Fibroblast of gingiva (primary cell): ENCODE measurements around the gene DMRT2.

ENCODE experiments used
- DNase-seq: peaks from one replicate; pipeline ENCODE4 v3.0.0-alpha.2; 2011; ENCODE audit warnings: low read depth

The DMRT2 gene

DNA sequence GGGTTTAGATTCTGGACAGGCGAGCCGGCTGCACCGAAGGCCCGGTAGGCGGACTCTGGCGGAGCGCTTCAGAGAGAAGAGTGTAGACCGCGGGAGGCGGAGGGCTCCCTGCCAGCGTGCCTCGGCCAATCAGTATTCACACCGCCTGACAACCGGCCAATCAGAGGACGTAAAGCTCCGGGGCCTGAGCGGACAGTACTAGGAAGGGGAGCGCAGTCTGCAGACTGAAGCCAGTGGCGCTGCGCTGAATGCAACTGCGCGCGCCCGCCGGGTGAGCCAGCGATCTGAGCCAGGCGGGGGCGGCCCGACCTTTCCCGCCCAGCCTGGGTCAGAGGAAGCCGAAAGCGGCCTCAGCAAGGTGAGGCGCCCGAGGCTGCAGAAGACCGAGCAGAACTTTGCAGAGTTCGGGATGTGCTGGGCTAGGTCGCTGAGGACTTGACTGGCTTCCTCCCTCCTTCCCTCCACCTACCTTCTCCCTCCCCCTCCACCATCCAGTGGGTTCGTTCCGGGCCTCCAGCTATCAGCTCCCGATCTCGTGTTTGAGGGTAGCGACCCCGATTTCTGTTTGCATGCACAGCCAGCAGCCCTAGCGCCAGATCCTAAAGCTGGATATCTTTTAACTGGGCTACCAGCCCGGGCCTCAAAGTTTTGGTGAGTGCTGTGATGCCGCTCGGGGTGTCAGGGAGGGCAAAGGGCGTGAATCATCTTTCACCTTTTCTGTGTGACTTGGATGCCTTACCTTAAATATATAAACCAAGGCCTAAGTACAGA, at the start of gene DMRT2:
TSS of gene DMRT2 (plus strand) at position 233 of the 771 bp plus-strand sequence. CDS start 1,257 bp downstream, outside the sequence.
- DNase-seq = peak; percentile 45

DNA sequence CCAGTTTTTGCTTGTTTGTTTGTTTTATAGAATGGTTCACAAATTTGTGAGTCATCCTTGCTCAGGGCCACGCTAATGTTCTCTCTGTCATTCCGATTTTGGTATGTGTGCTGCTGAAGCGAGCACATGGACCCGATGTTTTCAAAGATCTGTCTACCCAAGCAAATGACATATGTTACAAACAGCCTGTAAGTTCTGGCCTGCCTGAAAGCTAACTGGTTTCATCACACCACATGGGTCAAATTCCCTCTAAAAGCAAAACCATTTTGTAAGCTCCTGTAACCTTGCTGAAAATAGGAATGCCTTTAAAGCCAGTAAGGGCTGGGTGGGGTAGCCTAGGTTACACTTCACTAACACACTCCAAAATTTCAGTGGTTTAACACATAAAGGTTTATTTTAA, 48.3 kb upstream of the DMRT2 start:
- peak; percentile 17 for DNase-seq

DNA sequence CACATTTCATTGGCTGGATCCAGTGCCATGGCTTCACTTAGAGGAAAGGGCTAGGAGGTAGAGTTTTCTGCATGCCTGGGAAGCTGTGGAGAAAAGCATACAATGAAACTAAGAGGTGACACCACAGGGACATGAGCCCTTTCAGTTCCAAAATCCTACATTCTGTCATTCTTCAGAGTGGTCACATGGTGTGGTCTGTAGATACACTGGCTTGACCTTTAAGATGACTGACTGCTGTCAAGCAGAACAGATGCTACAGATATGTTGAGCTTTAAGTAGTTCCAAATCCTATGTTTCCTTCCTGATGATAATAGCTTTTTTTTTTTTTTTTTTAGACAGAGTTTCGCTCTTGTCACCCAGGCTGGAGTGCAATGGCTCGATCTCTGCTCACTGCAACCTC, 47.5 kb upstream of the DMRT2 start:
- DNase-seq = no peak

DNA sequence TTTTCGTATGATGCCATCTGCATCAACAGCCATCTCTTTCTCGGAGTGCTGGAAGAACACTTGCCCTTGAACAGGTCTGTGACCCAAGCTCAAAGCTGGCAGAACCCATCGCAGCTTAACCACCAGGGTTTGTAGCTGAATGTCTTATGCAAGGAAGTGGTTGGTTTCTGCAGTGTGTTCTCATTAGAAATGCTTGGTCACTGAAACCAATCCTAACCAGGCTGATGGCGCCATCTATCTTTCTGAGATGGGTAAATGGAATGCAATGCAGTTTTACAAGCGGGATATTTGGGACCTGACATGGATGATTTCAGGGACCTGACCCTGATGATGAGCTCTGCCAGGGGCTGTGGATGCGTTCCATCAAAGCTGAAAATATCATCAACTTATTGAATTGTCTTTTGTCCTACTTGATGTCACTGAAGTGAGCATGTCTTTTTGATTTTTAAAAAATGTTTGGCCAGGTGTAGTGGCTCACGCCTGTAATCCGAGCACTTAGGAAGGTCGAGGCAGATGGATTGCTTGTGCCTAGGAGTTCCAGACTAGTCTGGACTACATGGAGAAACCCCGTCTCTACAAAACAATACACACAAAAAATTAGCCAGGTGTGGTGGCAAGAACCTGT, 45.0 kb upstream of the DMRT2 start:
- peak; percentile 48 for DNase-seq

DNA sequence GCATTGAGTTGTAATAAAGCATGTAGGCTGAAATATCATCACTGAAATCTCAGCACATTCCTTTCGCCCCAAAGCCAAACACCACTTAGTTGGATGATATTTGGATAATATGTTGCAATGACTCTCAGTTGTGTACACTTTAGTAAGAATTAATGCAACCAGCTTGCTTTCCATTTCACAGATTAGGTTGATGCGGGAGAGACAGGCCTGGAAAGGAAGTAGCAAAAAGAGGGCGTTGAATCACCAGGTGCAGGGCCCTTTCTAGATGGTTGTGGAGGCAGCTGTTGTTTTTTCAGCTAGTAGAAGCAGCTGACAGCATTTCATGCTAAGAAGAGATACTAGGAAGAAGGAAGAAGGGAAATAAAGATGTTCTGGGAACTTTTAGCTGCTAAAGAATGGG, 42.8 kb upstream of the DMRT2 start:
- peak; percentile 4 for DNase-seq

DNA sequence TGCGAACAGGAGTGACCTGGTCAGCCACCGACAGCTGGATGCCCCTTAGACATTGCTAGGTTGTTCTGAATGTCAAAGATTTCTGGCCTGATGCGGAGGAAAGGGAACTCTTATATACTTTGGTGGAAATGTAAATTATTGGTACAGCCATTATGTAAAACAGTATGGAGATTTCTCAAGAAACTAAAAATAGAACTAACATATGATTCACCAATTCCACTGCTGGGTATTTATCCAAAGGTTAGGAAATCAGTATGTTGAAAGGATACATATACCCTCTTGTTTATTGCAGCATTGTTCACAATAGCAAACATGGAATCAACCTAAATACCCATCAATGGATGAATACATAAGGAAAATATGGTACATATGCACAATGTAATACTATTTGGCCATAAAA, 41.9 kb upstream of the DMRT2 start:
- peak; percentile 54 for DNase-seq

DNA sequence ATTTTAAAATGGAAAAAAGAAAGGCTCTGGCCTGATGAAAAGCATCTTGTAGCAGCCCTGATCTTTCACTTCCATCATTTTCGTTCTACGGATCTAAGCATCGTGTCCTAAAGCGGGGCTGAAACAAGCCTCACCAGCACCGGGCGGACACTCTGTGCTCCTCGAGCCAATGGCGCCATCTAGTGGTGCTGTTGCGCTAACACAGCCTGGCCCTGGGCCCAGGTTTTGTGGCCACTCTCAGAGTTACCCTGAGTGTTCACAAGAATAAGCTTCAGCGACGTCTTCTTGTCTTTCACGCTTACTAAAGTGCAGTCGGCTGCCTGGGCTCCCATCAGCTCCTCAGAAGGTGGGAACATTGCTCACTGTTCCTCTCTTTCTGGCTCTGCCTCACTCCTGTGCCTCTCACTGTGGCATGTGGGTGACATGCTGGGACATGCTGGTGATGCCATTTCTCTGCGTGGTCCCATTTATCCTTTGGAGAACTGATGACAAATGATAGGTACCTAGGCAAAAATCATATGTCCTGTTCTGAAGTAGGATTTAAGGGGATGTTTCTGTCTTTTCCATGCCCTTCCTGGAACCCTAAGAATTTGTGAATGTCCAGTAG, 41.0 kb upstream of the DMRT2 start:
- peak; percentile 49 for DNase-seq

DNA sequence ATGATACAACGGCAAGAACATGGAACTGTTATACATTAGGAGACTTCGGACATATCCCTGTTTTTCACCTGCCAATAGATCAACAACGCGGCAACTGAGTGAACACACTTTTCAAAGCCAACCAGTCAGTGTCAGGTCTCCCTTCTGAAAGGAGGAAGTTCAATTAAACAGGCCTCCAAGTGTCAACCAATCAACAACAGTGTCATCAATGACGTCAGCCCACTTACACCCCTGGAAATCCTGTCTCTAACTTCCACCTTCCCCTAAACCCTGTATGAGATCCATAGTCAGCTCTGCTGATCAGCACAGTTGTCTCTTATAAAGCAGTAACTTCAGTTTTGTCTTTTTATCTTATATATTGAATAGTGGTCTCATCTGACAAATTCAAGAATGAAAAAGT, 37.1 kb upstream of the DMRT2 start:
- no peak for DNase-seq

DNA sequence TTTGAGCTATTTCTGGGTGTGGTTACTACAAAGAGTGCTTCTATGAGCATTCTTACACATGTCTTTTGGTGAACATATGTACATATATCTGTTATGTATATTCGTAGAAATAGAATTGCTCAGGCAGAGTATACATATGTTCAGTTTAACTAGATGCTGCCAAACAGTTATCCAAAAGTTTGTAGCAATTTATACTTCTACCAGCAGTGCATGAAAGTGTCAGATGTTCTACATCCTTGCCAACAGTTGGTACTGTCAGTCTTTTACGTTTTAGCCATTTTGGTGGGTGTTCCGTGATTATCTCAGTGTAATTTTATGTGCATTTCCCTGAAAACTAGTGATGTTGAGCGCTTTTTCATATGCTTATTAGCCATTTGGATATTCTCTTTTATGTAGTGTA, 35.9 kb upstream of the DMRT2 start:
- DNase-seq = no peak

DNA sequence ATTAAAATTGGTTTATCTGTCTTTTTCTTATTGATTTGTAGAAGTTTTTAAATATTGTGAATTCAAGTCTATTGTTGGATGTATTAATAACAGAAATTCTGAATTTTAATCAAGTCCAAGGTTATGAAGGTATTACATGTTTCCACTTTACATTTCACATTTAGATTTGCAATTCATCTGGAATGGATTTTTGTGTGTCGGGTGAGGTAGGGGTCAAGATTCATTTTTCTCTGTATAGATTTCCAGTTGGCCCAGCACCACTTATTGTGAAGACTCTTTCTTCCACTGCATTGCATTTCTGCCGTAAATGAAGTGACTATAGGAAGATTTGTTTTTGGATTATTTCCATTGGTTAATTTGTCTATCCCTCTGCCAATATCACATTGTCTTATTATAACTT, 35.5 kb upstream of the DMRT2 start:
- DNase-seq = no peak

DNA sequence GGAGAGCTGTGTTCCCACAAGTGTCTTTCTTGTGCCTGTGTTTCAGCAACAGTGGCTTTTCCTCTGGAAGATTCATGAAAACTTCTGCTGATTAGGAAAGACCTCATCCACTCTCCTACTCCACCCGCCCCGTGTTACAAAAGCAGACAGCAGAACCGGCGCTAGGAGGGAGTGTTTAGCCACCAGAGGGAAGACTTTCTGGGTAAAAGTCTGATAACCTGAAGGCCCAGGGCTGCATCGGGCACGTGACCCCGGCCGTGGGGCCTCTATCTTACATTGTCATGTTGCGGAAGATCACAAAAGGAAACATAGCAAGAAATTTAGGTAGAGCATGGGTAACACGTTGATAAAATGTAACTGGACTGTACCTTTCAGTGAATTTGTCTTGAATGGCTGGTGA, 32.0 kb upstream of the DMRT2 start:
- DNase-seq = no peak

DNA sequence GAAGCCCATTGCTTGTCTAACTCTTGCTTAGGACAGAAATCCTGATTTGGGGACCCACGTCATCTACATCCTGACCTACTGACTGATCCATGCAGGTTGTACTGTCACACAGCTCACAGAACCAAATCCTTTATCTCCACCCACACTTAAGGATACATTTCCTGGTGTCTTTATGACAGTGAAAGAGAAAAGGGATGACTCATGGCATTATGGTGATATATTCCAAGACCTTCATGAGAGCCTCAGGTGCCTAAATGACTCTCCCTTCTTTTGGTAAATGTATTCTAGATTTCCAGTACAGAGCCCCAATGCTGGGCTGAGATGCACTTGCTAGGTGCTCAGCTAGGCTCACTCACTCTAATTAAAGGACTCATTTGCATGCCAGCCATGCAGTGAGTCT, 26.0 kb upstream of the DMRT2 start:
- no peak for DNase-seq

DNA sequence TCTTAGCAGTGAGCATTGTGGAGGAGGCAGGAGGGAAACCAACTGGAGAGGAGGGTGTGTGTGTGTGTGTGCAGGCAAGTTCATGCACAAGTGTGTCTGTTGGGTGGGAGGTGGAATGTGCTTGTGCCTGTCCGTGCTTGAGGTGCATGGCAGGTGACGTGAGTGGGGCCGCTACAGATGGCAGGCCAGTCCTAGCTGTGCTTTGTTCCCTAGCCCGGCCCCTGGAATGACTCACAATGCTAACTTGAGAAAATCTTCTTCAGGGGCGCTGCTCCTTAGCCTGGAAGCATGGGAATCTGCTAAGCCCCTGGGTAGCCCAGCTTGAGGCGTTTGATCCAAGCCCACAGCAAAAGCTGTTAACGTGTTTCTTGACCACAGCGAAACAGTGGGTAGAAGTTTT, 25.0 kb upstream of the DMRT2 start:
- DNase-seq = no peak

DNA sequence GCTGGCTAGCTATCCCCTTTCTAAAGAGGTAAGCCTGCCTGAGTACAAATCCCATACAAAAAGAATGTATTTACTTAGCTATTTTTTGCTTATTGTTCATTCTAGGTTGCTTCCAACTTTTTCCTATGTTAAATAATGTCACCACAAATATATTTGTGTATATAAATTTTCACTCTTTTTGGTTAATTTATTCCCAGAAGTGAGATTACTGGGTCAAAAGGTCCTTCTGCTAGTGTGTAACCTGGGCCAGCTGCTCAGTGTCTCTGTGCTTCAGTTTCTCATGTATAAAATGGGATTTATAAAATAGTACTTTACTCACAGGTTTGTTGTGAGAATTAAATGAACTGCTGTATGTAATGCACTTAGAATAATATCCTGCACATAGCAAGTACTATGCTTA, 23.9 kb upstream of the DMRT2 start:
- no peak for DNase-seq

DNA sequence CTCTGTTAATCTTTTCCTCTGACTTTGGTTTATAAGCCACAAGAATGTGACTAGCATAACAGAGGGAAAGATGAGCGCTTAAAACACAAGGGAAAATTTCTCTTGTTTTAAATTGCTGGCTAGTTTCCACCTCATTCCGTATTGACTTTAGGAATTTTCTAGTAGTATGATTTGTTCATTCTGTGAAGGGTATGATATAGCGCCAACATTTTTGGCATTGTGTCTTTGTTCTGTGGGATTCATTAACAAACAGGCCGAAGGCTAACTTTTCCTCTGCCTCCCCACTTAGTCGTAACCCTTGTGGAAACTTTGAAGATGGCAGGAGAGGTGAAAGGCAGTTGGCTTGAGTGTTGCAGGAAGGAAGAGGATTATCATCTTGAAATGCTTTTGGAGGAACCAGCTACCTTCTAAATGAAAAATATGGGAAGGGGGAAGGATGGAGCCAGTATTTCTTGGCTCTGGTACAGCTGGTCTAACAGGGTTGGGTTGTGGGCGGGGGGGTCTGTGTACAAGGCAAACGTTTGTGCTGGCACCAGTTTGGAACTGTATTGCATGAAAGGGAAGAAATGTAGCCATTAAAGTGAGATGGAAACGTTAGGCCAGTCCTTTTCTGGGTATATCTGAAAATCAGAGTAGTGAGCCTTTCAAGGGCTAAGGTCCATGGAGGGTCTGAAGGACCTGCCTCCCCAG, 21.5 kb upstream of the DMRT2 start:
- DNase-seq = no peak

DNA sequence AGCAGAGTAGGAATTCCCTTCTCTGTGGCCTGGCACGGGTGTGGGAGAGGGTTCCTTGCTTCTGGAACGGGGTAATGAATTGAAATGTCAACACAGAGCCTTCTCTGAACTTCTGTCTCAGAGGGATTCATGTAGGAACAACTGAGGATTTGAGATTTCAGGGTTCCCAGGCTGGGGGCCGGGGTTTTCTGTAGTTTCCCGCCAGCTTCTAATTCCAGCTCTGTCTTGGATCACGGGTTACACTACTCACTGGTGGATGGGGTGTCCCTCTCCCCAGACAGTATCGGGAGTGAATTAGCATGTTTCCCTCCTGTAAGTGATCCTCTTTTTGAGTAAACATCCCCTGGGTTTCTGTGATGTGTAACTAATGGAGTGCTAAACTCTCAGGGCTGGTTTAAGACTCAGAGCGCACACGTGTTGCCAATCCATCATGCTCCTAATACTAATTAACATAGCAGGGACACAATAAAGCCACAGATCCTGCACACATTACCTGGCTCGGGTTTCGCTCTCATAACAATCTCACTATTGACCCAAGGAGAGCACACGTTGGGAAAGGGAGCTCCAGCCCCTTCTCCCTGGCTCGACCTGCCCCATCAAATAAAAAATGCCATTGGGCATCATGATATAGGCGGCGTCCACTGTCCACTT, 18.1 kb upstream of the DMRT2 start:
- no peak for DNase-seq

DNA sequence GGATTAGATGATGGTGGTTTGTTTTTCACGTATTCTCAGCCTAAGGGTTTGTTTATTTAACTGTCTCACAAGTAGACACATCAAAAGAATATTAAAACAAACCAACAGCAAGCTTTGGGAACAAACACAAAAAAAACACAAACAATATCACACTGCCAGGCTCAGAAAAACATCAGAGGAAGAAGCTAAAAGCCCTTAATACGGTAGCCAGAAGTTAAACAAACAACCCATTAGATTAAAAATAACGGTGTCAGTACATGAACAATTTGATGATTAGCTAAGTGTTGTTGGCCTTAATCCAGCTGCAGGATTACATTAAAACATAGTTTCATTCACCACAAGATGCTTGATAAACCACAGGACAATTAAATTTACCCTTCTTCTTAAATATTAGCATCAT, 15.9 kb upstream of the DMRT2 start:
- DNase-seq = no peak

DNA sequence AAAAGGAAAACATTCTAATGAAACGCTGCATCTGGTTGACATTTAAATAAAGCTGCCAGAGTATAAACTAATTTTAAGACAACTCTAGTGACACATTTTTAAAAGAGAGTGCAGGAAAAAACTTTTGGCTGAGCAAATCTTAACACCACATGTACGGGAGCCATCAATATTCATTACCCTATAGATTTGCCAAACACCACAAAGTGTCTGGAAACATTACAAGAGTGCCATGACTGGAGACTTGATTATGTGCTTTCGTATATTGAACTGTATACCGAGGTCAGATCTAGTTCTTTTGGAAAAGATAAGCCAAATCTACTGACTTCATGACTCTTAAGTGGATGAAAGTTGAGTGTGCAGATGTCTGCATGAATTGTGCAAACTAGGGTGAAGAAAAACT, 10.6 kb upstream of the DMRT2 start:
- no peak for DNase-seq

DNA sequence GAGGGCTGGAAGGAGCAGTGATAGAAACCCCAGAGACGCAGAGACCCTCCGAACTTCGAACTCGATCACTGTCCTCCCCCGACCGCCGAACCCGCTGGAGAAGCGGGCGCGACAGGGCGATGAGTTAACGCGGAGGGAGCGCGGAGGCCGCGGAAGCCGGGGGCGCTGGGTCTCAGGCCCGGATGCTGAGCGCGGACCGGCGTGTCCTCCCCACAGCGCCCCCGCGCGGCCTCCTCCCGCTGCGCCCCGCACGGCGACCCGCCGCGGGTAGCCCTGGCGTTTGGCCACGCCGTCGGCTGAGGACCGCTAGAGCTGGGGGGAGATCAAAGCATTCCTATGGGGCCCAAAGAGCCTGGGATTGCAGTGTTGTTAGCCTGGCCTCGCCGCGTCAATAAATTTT, 7.7 kb upstream of the DMRT2 start:
- DNase-seq = no peak

DNA sequence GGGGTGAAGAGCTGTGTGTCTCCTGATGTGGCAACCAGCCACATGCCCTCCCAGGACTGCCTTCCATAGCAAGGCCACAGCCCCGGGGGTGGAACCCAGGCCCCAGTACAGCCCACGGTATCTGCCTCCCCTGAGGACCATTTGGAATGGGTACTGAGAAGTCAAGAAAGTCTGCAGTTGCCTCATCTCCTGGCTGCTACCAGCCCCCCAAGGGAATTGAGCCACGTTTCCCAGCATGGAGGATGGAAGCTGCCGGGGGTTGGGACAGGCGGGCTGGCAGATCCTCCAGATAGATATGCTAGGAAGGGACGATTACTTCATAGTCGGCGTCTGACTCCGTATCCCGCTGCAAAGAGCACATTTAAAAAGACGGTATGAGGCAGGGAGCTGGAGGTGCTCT, 5.5 kb upstream of the DMRT2 start:
- DNase-seq = peak; percentile 4

DNA sequence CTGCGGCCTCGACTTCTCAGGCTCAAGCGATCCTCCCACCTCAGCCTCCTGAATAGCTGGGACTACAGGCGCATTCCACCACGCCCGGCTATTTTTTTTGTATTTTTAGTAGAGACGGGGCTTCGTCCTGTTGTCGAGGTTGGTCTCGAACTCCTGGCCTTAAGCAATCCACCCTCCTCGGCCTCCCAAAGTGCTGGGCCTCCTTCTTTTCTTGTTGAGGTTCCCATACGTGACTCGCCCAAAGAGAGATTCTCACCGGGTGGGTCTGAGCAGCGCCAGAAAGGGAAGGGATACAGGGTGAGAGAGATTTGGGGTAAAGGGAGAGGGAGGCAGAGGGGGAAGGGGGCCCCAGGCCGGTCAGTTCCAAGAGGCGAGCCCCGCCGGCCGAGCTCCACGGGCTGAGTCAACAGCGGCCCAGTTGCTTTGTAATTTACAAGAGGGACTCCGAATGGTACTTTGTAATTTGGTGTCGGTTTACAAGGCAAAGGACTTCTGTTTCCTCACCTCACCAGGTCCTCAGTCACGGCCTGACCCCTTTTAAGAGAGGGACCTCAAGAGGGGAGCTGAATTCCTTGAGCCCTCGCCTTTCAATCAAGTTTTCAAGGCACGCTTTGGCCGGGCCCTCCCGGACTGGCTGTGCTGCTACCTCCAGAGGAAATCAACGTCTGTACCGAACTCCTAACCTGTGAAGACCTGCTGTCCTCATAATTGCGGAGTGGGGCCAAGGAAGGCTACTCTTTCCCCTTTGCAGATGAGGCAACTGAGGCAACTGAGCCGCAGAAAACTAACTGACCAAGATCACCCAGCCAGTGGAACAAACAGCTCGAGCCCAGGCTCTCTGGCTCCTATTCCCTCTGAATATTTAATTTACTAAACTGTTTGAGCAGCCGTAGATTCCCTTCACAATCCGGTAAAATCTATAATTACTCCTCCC, 3.3 kb upstream of the DMRT2 start:
- no peak for DNase-seq
